K562 (cell line): ENCODE measurements around the gene SLC39A11. TPM values are rescaled to one million over a fixed set of nuclear protein-coding genes. Genes with fewer than 3 reads are reported as not detected.

Experiments
- CHD7 ChIP-seq: fragments of 200-600 bp; sonication (generic); IDR thresholded peaks from one replicate; pipeline ENCODE4 v1.6.1; 2012; ENCODE audit warnings: mild to moderate bottlenecking, low read depth, low read length, inconsistent platforms
- POLR3G ChIP-seq: IDR thresholded peaks from 2 replicates; pipeline ENCODE4 v1.6.1; 2011; ENCODE audit not compliant: insufficient read length, insufficient replicate concordance; ENCODE audit errors: extremely low read depth
- RAD21 ChIP-seq, 2 experiments: fragments of 250-450 bp in 1 of 2; fragments of 450-650 bp in 1 of 2; sonication (Bioruptor Pico) in 1 of 2; formaldehyde crosslinking in 1 of 2; IDR thresholded peaks in 1 of 2; conservative IDR thresholded peaks in 1 of 2; 2 replicates each; pipeline versions ENCODE4 v1.4.0 to v1.8.0; 2020 to 2022; ENCODE audit warnings: mild to moderate bottlenecking in 2 of 2, moderate library complexity in 1 of 2
- polyA plus RNA-seq, 8 experiments: library from polyadenylated mRNA; depleted of rRNA in 4 of 8; stranded (reverse) in 5 of 8; unstranded in 3 of 8; fragments of >200 nt; fragmentation: Nextera tagmentation in 2 of 8; fragmentation: Illumina TruSeq in 1 of 8; extraction: Ambion mirVana in 2 of 8; extraction: Trizol in 1 of 8; gene quantifications; 2 replicates each; pipeline versions ENCODE4 v1.2.1 to v1.2.3, GENCODE V29; 2011 to 2014; ENCODE audit warnings: inconsistent platforms in 1 of 8, missing spikeins in 1 of 8
- total RNA-seq, 7 experiments: library from RNA; depleted of rRNA in 6 of 7; stranded (reverse); fragments of >200 nt in 6 of 7; fragmentation: Illumina TruSeq in 2 of 7; extraction: Trizol in 2 of 7; gene quantifications; 2 replicates each; pipeline versions ENCODE4 v1.2.1 to v1.2.3, GENCODE V29; 2011 to 2021; ENCODE audit warnings: low replicate concordance in 1 of 7

The SLC39A11 gene
- total and polyA plus RNA-seq, 9 of the 15 experiments (the other 6 are each of a cell fraction or from before 2014, with no cell fraction given), result 10.5 to 26.4 (median 13.4) TPM

- no peak for TF ChIP-seq CHD7
- TF ChIP-seq RAD21 (CRISPR knock-in tag; conservative IDR thresholded peaks at IDR 0.05 in 1 of 2, IDR thresholded peaks at IDR 0.05 in 1 of 2), result no peak
- TF ChIP-seq POLR3G, result no peak
Measured at GRCh38 chr17:72624226-72624625, 468.3 kb downstream of the SLC39A11 start (continued).
